ENCODE measurements around the gene FRAS1. TPM values are rescaled to one million over a fixed set of nuclear protein-coding genes. Genes with fewer than 3 reads are reported as not detected.
"Not testable (repeated sequence)": the region's sequence is repeated elsewhere in the genome, so short reads cannot be mapped to it uniquely, and the experiment has no call there.

Gene FRAS1
- total and polyA plus RNA-seq, 5 experiments from 2014 or later, result 0.02 to 0.06 TPM; not detected in 3

DNA sequence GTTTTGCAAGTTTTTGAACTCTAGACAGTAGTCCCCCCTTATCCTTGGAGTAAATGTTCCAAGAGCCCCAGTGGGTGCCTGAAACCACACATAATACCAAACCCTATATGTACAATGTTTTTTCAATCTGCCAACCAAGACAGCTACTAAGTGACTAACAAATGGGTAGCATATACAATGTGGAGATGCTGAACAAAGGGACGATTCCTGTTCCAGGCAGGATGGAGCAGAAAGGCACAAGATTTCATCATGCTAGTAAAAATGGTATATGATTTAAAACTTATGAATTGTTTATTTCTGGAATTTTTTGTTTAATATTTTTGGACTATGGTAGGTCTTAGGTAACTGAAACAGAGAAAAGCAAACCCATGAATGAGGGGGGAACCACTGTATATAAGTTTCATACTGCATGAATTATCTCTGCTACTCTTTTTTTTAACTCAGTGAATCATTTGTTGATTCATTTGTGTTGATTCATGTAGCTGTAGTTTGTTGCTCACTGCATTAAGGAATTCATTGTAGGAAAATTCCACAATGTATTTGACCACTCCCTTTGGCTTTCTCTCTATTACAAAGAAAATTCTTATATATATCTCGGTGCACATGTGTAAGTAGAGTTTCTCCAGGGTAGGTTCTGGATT lies 472.6 kb downstream of the FRAS1 start:
- Mint-ChIP-seq H3K27ac (no peak overlapping the region), H3K27me3 (peaks cover 0 to 2% (median 0%) of the 10 kb centered on the region in 5 donors), H3K4me3 (no peak overlapping the region), H3K9me3 (no peaks in the 10 kb centered on the region), H3K4me1 (no peaks in the 10 kb centered on the region), H3K36me3 (no peaks in the 10 kb centered on the region)
- DNase-seq (no peak), ATAC-seq (no peak)
- POLR2A ChIA-PET, result no interaction called here

GRCh38 chr4:78532046-78532445 lies 474.9 kb downstream of the FRAS1 start:
- H3K27ac Mint-ChIP-seq, result no peak overlapping the region
- ATAC-seq, result no peak
- POLR2A ChIA-PET, result no interaction called here
- H3K36me3 Mint-ChIP-seq, result no peaks in the 10 kb centered on the region
- H3K9me3 Mint-ChIP-seq, result no peaks in the 10 kb centered on the region
- H3K4me3 Mint-ChIP-seq, result no peak overlapping the region
- no peak for DNase-seq
- H3K27me3 Mint-ChIP-seq, result peaks cover 0 to 7% (median 0%) of the 10 kb centered on the region in 5 donors
- H3K4me1 Mint-ChIP-seq, result no peaks in the 10 kb centered on the region

- H3K27ac Mint-ChIP-seq, result no peak overlapping the region
- DNase-seq, result no peak
- POLR2A ChIA-PET, result no interaction called here
- H3K4me3 Mint-ChIP-seq, result no peak overlapping the region
- H3K27me3 Mint-ChIP-seq, result peaks cover 0 to 7% (median 2%) of the 10 kb centered on the region in 5 donors
- no peaks in the 10 kb centered on the region for H3K36me3 Mint-ChIP-seq
- H3K9me3 Mint-ChIP-seq, result no peaks in the 10 kb centered on the region
- H3K4me1 Mint-ChIP-seq, result no peaks in the 10 kb centered on the region
- ATAC-seq, result no peak
Measured at GRCh38 chr4:78533854-78534253, 476.7 kb downstream of the FRAS1 start.

- POLR2A ChIA-PET, result no interaction called here
- DNase-seq (no peak), ATAC-seq (no peak)
- Mint-ChIP-seq H3K27me3 (peaks cover 0 to 7% (median 2%) of the 10 kb centered on the region in 5 donors), H3K4me3 (no peak overlapping the region), H3K27ac (no peak overlapping the region), H3K36me3 (no peaks in the 10 kb centered on the region), H3K4me1 (no peaks in the 10 kb centered on the region), H3K9me3 (no peaks in the 10 kb centered on the region)
Measured at GRCh38 chr4:78534286-78534955, 477.3 kb downstream of the FRAS1 start.

DNA sequence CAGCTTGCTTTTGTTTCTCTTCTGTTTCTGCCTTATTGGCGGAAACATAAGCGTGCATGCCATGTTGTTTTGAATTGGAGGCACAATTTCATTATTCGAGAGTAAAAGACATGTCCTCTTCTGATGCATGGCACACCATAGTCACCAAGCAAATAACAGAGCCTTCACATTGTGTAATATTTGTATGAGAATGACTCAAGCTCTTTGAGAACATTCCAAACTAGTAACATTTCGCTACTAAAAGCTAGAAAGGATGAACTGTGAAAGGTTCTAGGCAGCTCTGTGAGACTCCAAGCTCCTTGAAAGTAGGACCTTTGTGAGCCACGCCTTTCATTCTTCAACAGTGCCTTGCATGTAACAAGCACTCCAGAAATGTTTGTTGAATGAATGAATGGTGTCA lies 485.2 kb downstream of the FRAS1 start:
- Mint-ChIP-seq H3K4me1 (no peaks in the 10 kb centered on the region), H3K4me3 (no peak overlapping the region), H3K27ac (no peak overlapping the region), H3K9me3 (peaks cover 0 to 1% (median 0%) of the 10 kb centered on the region in 9 donors), H3K36me3 (no peaks in the 10 kb centered on the region), H3K27me3 (peaks cover 2 to 10% (median 3%) of the 10 kb centered on the region in 5 donors)
- no peak for ATAC-seq
- DNase-seq, result no peak
- POLR2A ChIA-PET, result no interaction called here

- Mint-ChIP-seq H3K4me1 (no peaks in the 10 kb centered on the region), H3K27ac (no peak overlapping the region), H3K4me3 (no peak overlapping the region), H3K9me3 (peaks cover 0 to 2% (median 0%) of the 10 kb centered on the region in 9 donors), H3K36me3 (no peaks in the 10 kb centered on the region), H3K27me3 (peaks cover 0 to 10% (median 2%) of the 10 kb centered on the region in 5 donors)
- POLR2A ChIA-PET, result no interaction called here
- ATAC-seq, result no peak
- DNase-seq, result no peak
Measured at GRCh38 chr4:78543424-78544125, 486.5 kb downstream of the FRAS1 start.

DNA sequence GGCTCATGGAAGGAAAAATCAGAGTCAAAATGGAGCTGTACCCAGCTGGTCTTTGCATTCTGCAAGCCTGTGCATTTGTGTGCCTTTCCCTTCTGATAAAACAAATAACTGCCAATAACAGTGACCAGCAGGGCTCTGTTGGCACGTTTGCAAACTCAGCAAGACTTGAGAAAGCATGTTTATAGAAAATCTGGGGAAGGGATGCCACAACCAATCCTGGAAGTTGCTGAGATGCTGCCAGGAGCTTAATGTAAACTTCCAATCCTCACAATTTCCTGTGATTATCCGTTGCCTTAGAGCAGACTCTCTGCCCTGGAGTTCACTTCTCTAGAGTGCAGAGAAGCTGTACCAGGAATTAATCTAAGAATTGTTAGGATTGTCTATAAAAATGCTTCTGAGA lies 487.6 kb downstream of the FRAS1 start:
- Mint-ChIP-seq H3K27me3 (peaks cover 0 to 11% (median 3%) of the 10 kb centered on the region in 5 donors), H3K27ac (no peak overlapping the region), H3K4me1 (no peaks in the 10 kb centered on the region), H3K36me3 (no peaks in the 10 kb centered on the region), H3K4me3 (no peak overlapping the region), H3K9me3 (peaks cover 0 to 2% (median 0%) of the 10 kb centered on the region in 9 donors)
- ATAC-seq (no peak), DNase-seq (no peak)
- POLR2A ChIA-PET, result no interaction called here

- H3K4me1 Mint-ChIP-seq, result no peaks in the 10 kb centered on the region
- peaks cover 4 to 17% (median 9%) of the 10 kb centered on the region in 5 donors for H3K27me3 Mint-ChIP-seq
- no peak for ATAC-seq
- peaks cover 0 to 2% (median 0%) of the 10 kb centered on the region in 9 donors for H3K9me3 Mint-ChIP-seq
- peak overlapping the region in 1 of 10 donors; percentile 12 for H3K4me3 Mint-ChIP-seq
- DNase-seq, result no peak
- POLR2A ChIA-PET, result no interaction called here
- no peak overlapping the region for H3K27ac Mint-ChIP-seq
- H3K36me3 Mint-ChIP-seq, result no peaks in the 10 kb centered on the region
Measured at GRCh38 chr4:78545275-78546246, 488.4 kb downstream of the FRAS1 start.

GRCh38 chr4:78547899-78548298 lies 490.8 kb downstream of the FRAS1 start:
- H3K9me3 Mint-ChIP-seq, H3K36me3 Mint-ChIP-seq, DNase-seq, H3K27ac Mint-ChIP-seq, ATAC-seq, POLR2A ChIA-PET, H3K4me3 Mint-ChIP-seq: not testable (repeated sequence)
- peaks cover 18 to 24% (median 22%) of the 10 kb centered on the region in 5 donors for H3K27me3 Mint-ChIP-seq
- H3K4me1 Mint-ChIP-seq, result peaks cover 4 to 10% (median 5%) of the 10 kb centered on the region in 4 donors

GRCh38 chr4:78548889-78549288 lies 491.8 kb downstream of the FRAS1 start:
- H3K9me3 Mint-ChIP-seq, H3K27ac Mint-ChIP-seq: not testable (repeated sequence)

DNA sequence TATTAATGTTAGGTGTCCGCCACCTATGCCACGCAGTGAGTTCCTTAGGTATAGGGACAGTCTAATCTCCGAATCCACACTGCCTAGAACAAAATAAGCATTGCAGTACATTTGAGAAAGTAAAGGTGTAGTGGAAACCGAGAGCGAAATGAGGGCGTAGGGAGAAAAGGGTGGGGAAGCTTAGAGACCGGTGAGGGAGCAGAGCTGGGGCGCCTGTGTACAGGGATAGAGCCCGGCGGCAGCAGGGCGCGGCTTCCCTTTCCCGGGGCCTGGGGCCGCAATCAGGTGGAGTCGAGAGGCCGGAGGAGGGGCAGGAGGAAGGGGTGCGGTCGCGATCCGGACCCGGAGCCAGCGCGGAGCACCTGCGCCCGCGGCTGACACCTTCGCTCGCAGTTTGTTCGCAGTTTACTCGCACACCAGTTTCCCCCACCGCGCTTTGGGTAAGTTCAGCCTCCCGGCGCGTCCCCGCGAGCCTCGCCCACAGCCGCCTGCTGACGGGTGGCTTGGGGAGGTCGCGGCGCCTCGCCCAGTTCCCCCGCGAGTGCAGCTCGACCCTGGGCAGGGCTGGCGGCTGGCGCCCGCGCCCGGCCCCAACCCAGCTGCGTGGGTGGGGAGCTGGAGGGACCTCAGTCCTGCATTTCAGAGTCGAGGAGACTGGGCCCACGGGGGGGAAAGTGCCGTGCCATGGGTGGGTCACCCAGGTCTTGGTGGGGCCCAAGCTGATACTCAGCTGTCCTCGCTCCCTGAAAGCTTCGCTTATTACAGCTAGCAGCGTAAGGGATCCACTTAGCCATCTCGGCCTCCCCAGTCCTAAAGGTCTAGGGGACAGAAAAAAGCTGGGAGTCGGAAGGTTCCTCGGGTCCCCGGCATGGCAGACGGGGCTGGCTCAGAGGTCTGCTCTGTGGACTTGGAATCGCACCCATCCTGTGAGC lies 494.6 kb downstream of the FRAS1 start, which contains the start of gene ANXA3:
Gene ANXA3, plus strand, starts transcription at position 351 of the 932 bp plus-strand sequence. CDS start 2,704 bp downstream, outside the sequence.
- DNase-seq (peak in 1 of 10 donors; percentile 3), ATAC-seq (peak; percentile 17 to 32)
- no peaks in the 10 kb centered on the region for H3K36me3 Mint-ChIP-seq
- peaks cover 18 to 33% (median 29%) of the 10 kb centered on the region in 5 donors for H3K27me3 Mint-ChIP-seq
- peaks cover 4 to 10% (median 5%) of the 10 kb centered on the region in 4 donors for H3K4me1 Mint-ChIP-seq
- H3K4me3 Mint-ChIP-seq, result peak within 1 kb of the TSS; percentile 67 to 91 (median 82)
- peak within 1 kb of the TSS in 1 of 10 donors; percentile 24 for H3K27ac Mint-ChIP-seq
- H3K9me3 Mint-ChIP-seq, result peaks cover 0 to 2% (median 0%) of the 10 kb centered on the region in 9 donors
- POLR2A ChIA-PET, result no interaction called here

More at GRCh38 chr4:78548889-78549288, 491.8 kb downstream of the FRAS1 start:
- H3K36me3 Mint-ChIP-seq, DNase-seq, ATAC-seq, H3K4me3 Mint-ChIP-seq, POLR2A ChIA-PET: not testable (repeated sequence)
- peaks cover 18 to 26% (median 22%) of the 10 kb centered on the region in 5 donors for H3K27me3 Mint-ChIP-seq
- peaks cover 4 to 10% (median 5%) of the 10 kb centered on the region in 4 donors for H3K4me1 Mint-ChIP-seq

Data from naive thymus-derived CD8-positive, alpha-beta T cell (primary cell).